Keratinocyte (primary cell): ENCODE data around the gene ASS1. TPM values are rescaled to one million over a fixed set of nuclear protein-coding genes. Genes with fewer than 3 reads are reported as not detected.

ENCODE experiments used
- DNase-seq: peaks from one replicate; pipeline ENCODE4 v3.0.0-alpha.2; 2011; ENCODE audit warnings: low read depth, missing footprints, low spot score
- FAIRE-seq: peaks from 2 replicates; lab custom pipeline; 2011; peaks lifted over from hg19 to GRCh38; lab: Jason Lieb, UNC
- H2AFZ ChIP-seq: 2 replicates; pipeline ENCODE4 v1.6.0; 2012; ENCODE audit warnings: low read length, control low read depth, inconsistent platforms; ENCODE audit not compliant: control insufficient read depth
- H3K27ac ChIP-seq: 2 replicates; pipeline ENCODE4 v1.5.1; 2011; ENCODE audit warnings: low read length; ENCODE audit not compliant: control insufficient read depth, insufficient read depth
- H3K27me3 ChIP-seq: 3 replicates; pipeline ENCODE4 v1.6.0; 2011; ENCODE audit warnings: low read length; ENCODE audit not compliant: control insufficient read depth, insufficient read depth; ENCODE audit errors: extremely low read depth
- H3K36me3 ChIP-seq, 2 experiments: 2 replicates in 1 of 2; 3 replicates in 1 of 2; pipeline ENCODE4 v1.5.1; 2011; ENCODE audit warnings: low read length in 2 of 2, mild to moderate bottlenecking in 1 of 2; ENCODE audit not compliant: control insufficient read depth in 2 of 2, insufficient read depth in 2 of 2; ENCODE audit errors: extremely low read depth in 1 of 2
- H3K4me1 ChIP-seq: 3 replicates; pipeline ENCODE4 v1.5.1; 2011; ENCODE audit warnings: low read length; ENCODE audit not compliant: control insufficient read depth, insufficient read depth; ENCODE audit errors: extremely low read depth
- H3K4me2 ChIP-seq: 3 replicates; pipeline ENCODE4 v1.6.0; 2011; ENCODE audit warnings: low read depth, low read length; ENCODE audit not compliant: control insufficient read depth, insufficient read depth; ENCODE audit errors: extremely low read depth
- H3K4me3 ChIP-seq, 3 experiments: fragments of 200-600 bp in 1 of 3; sonication (generic) in 1 of 3; 2 replicates in 2 of 3; 3 replicates in 1 of 3; pipeline ENCODE4 v1.5.1; 2011 to 2016; ENCODE audit warnings: low read length in 3 of 3, mild to moderate bottlenecking in 3 of 3, control low read depth in 2 of 3, inconsistent platforms in 1 of 3, low read depth in 1 of 3, mixed read lengths in 1 of 3, mixed run types in 1 of 3, moderate library complexity in 1 of 3; ENCODE audit not compliant: control insufficient read depth in 2 of 3, insufficient read depth in 2 of 3; ENCODE audit errors: extremely low read depth in 1 of 3
- H3K79me2 ChIP-seq: 2 replicates; pipeline ENCODE4 v1.6.0; 2012; ENCODE audit warnings: low read length; ENCODE audit not compliant: control insufficient read depth, insufficient read depth
- H3K9ac ChIP-seq: 3 replicates; pipeline ENCODE4 v1.6.0; 2011; ENCODE audit warnings: low read length; ENCODE audit not compliant: control insufficient read depth, insufficient read depth; ENCODE audit errors: extremely low read depth
- H3K9me1 ChIP-seq: 3 replicates; pipeline ENCODE4 v1.6.0; 2011; ENCODE audit warnings: low read length; ENCODE audit not compliant: control insufficient read depth, insufficient read depth; ENCODE audit errors: extremely low read depth
- H3K9me3 ChIP-seq: 2 replicates; pipeline ENCODE4 v1.5.1; 2012; ENCODE audit warnings: low read depth, low read length; ENCODE audit not compliant: control insufficient read depth
- H4K20me1 ChIP-seq: 3 replicates; pipeline ENCODE4 v1.6.0; 2011; ENCODE audit warnings: low read length; ENCODE audit not compliant: control insufficient read depth, insufficient read depth; ENCODE audit errors: extremely low read depth
- CTCF ChIP-seq, 3 experiments: IDR thresholded peaks in 1 of 3; conservative IDR thresholded peaks in 1 of 3; optimal IDR thresholded peaks in 1 of 3; 2 replicates in 2 of 3; 3 replicates in 1 of 3; pipeline versions ENCODE3 to v1.5.1; 2011; ENCODE audit warnings: low read length in 3 of 3, mild to moderate bottlenecking in 3 of 3, moderate library complexity in 2 of 3, control low read depth in 1 of 3, inconsistent platforms in 1 of 3; ENCODE audit not compliant: insufficient read depth in 2 of 3; ENCODE audit errors: extremely low read depth in 1 of 3
- EZH2 ChIP-seq: IDR thresholded peaks from one replicate; pipeline ENCODE4 v1.6.1; 2012; ENCODE audit warnings: inconsistent platforms, mild to moderate bottlenecking, low read length, moderate library complexity
- dilution Hi-C: fragments of 300-500 bp; cut with MboI; formaldehyde crosslinking; loops from one replicate; pipeline ENCODE4 v1.7.0; 2020; ENCODE audit warnings: low sequenced_read_pairs; ENCODE audit not compliant: extremely low pct_ligation_motif_present
- polyA plus RNA-seq, 5 experiments: library from polyadenylated mRNA; depleted of rRNA in 3 of 5; stranded (reverse) in 3 of 5; stranded (forward) in 1 of 5; unstranded in 1 of 5; fragments of >200 nt; gene quantifications; 1 replicate in 1 of 5; 2 replicates in 3 of 5; 3 replicates in 1 of 5; pipeline versions ENCODE4 v1.2.1 to v1.2.3, GENCODE V29; 2011 to 2012; ENCODE audit warnings: missing spikeins in 2 of 5, low read depth in 1 of 5, low replicate concordance in 1 of 5

Gene ASS1
- polyA plus RNA-seq, 1 donor (not counting 4 experiments of a cell fraction or from before 2014, with no cell fraction given) = 52.4 TPM

DNA sequence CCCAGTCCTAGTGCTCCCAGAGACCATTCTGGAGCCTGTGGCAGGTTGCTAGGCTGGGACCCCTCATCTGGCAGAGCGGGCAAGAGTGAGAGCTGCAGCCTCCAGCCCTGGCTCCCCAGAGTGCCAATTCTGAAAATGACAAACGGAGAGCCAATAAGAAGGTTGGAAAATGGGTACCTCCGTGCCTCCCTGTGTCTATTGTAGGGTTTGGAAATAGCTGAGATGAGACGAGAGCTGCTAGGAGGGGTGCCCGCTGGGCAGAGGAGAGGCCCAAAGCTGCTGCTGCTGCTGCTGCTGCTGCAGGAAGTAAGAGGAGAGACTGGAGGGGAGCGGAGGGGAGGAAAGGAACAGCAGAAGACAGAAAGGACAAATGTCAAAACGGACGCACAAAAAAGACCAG lies 98.6 kb downstream of the ASS1 start:
- Histone ChIP-seq H4K20me1 (no peaks in the 10 kb centered on the region), H3K9ac (no peak overlapping the region), H3K27ac (no peak overlapping the region), H3K27me3 (no peaks in the 10 kb centered on the region), H3K4me2 (no peak overlapping the region), H3K9me1 (no peaks in the 10 kb centered on the region), H3K4me3 (no peak overlapping the region), H3K9me3 (no peaks in the 10 kb centered on the region), H3K4me1 (peaks cover 26% of the 10 kb centered on the region), H2AFZ (no peak overlapping the region), H3K36me3 (no peaks in the 10 kb centered on the region), H3K79me2 (no peaks in the 10 kb centered on the region)
- DNase-seq (no peak), FAIRE-seq (no peak)
- TF ChIP-seq EZH2 (no peak), CTCF (optimal IDR thresholded peaks at IDR 0.05 in 1 of 3, IDR thresholded peaks at IDR 0.05 in 1 of 3, conservative IDR thresholded peaks at IDR 0.05 in 1 of 3; ENCODE audit: extremely low read depth in 1 of 3, insufficient read depth in 2 of 3, low read length in 3 of 3) (no peak)
- dilution Hi-C loops = no loop called here

DNA sequence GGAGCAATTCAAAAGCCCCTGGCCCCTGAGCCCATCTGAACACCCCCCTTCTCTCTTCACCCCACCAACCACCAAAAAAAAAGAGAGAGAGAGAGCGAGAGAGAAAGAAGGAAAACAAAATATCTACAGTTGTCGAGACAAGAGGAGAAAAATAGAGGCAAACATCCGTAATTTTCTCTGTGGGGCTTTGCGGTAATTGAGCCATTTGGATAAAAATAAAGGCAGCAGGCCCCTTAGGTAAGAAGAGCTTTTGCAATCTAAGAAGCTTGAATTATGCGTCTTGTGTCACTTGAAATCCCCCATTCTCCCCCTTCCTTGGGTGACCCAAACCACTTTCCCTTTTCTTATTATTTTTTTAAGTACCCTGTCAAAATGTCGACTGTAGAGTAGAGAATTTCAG lies 99.1 kb downstream of the ASS1 start:
- no peaks in the 10 kb centered on the region for H3K36me3 ChIP-seq
- H3K4me1 ChIP-seq = peaks cover 22% of the 10 kb centered on the region
- FAIRE-seq (no peak), DNase-seq (no peak)
- H4K20me1 ChIP-seq = no peaks in the 10 kb centered on the region
- no peak overlapping the region for H2AFZ ChIP-seq
- H3K27ac ChIP-seq = no peak overlapping the region
- no peaks in the 10 kb centered on the region for H3K9me1 ChIP-seq
- no peak overlapping the region for H3K4me2 ChIP-seq
- TF ChIP-seq CTCF (optimal IDR thresholded peaks at IDR 0.05 in 1 of 3, IDR thresholded peaks at IDR 0.05 in 1 of 3, conservative IDR thresholded peaks at IDR 0.05 in 1 of 3; ENCODE audit: extremely low read depth in 1 of 3, insufficient read depth in 2 of 3, low read length in 3 of 3) (no peak), EZH2 (no peak)
- no peak overlapping the region for H3K4me3 ChIP-seq
- no peaks in the 10 kb centered on the region for H3K79me2 ChIP-seq
- H3K9ac ChIP-seq = no peak overlapping the region
- H3K9me3 ChIP-seq = no peaks in the 10 kb centered on the region
- no peaks in the 10 kb centered on the region for H3K27me3 ChIP-seq
- dilution Hi-C loops = no loop called here
